ENCODE data around the gene CFAP20DC. TPM values are rescaled to one million over a fixed set of nuclear protein-coding genes. Genes with fewer than 3 reads are reported as not detected.

Gene CFAP20DC
- total RNA-seq, 1 experiment from 2014 or later = 2.8 TPM

DNA sequence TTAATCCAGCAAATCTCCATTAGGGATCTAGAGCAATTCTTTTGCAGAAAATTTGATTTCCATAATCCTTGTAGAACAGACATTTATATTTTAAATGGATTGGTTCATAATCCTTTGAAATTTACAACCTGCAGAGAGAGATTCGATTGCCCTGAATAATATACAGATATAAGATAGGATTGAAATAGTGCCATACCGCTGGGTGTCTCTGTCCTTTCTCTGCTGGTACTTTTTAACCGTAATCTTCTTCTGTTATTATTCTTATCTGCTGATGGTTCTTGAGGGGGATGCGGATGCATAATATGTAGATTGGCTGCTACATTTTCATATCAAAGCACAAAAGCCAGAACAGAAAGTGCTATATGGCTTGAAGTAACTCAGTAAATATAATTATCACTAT is 182.2 kb downstream of the CFAP20DC start:
- Mint-ChIP-seq H3K27me3 (ENCODE audit: insufficient read depth, unreplicated experiment) (peaks cover 10% of the 10 kb centered on the region), H3K4me1 (ENCODE audit: low read depth, unreplicated experiment) (no peaks in the 10 kb centered on the region), H3K27ac (ENCODE audit: unreplicated experiment) (no peak overlapping the region), H3K36me3 (ENCODE audit: insufficient read depth, unreplicated experiment) (no peaks in the 10 kb centered on the region), H3K9me3 (ENCODE audit: unreplicated experiment) (no peaks in the 10 kb centered on the region), H3K4me3 (ENCODE audit: unreplicated experiment) (no peak overlapping the region)
- Histone ChIP-seq H3K4me1 (no peaks in the 10 kb centered on the region), H3K4me3 (ENCODE audit: low read depth, low read length) (no peak overlapping the region), H3K36me3 (ENCODE audit: control insufficient read depth, insufficient read depth, low read length) (no peaks in the 10 kb centered on the region), H3K9me3 (no peaks in the 10 kb centered on the region), H3K27me3 (replicated peaks; ENCODE audit: control insufficient read depth, insufficient read depth, low read length) (no peaks in the 10 kb centered on the region)
- TF ChIP-seq, protein P1, sequence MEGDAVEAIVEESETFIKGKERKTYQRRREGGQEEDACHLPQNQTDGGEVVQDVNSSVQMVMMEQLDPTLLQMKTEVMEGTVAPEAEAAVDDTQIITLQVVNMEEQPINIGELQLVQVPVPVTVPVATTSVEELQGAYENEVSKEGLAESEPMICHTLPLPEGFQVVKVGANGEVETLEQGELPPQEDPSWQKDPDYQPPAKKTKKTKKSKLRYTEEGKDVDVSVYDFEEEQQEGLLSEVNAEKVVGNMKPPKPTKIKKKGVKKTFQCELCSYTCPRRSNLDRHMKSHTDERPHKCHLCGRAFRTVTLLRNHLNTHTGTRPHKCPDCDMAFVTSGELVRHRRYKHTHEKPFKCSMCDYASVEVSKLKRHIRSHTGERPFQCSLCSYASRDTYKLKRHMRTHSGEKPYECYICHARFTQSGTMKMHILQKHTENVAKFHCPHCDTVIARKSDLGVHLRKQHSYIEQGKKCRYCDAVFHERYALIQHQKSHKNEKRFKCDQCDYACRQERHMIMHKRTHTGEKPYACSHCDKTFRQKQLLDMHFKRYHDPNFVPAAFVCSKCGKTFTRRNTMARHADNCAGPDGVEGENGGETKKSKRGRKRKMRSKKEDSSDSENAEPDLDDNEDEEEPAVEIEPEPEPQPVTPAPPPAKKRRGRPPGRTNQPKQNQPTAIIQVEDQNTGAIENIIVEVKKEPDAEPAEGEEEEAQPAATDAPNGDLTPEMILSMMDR (IDR thresholded peaks at IDR 0.05; ENCODE audit: insufficient read depth in 1 of 2, low read depth in 1 of 2, low read length in 1 of 2, severe bottlenecking in 1 of 2, unreplicated experiment in 1 of 2) = no peak
- CTCF ChIA-PET = no interaction called here
- intact Hi-C loops (cut with micrococcal nuclease; ENCODE audit: unreplicated experiment) = no loop called here
- BruUV-seq (replicated peaks) = no TSS peak
- DNase-seq = no peak
- POLR2A ChIA-PET = no interaction called here

DNA sequence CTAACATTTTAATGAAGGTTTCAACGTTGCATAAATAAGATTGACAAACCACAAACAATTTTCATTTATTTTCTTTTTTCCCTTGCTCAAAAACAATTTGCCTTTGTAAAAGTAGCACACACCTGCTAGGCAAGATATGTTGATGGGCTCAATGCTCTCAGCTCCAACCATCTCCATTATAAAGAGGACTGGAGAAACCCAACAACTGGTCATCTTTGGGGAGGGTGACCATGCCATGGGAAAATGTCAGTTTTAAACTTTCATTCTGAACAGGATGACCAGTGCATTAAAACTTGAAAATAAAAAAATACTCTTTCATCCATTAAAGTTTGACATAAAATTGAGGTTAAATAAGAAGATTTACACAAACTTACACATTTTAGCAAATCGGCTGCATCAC is 183.7 kb downstream of the CFAP20DC start:
- H3K27me3 Mint-ChIP-seq (ENCODE audit: insufficient read depth, unreplicated experiment) = peaks cover 6% of the 10 kb centered on the region
- intact Hi-C loops (cut with micrococcal nuclease; ENCODE audit: unreplicated experiment) = no loop called here
- no peaks in the 10 kb centered on the region for H3K36me3 Mint-ChIP-seq (ENCODE audit: insufficient read depth, unreplicated experiment)
- H3K36me3 ChIP-seq (ENCODE audit: control insufficient read depth, insufficient read depth, low read length) = no peaks in the 10 kb centered on the region
- no peaks in the 10 kb centered on the region for H3K4me1 ChIP-seq
- H3K4me3 ChIP-seq (ENCODE audit: low read depth, low read length) = no peak overlapping the region
- H3K9me3 ChIP-seq = no peaks in the 10 kb centered on the region
- H3K27me3 ChIP-seq (replicated peaks; ENCODE audit: control insufficient read depth, insufficient read depth, low read length) = no peaks in the 10 kb centered on the region
- TF ChIP-seq, protein P1 (IDR thresholded peaks at IDR 0.05; ENCODE audit: insufficient read depth in 1 of 2, low read depth in 1 of 2, low read length in 1 of 2, severe bottlenecking in 1 of 2, unreplicated experiment in 1 of 2) = no peak
- no TSS peak for BruUV-seq (replicated peaks)
- ChIA-PET POLR2A (no interaction called here), CTCF (no interaction called here)
- H3K4me1 Mint-ChIP-seq (ENCODE audit: low read depth, unreplicated experiment) = no peaks in the 10 kb centered on the region
- DNase-seq = no peak
- H3K4me3 Mint-ChIP-seq (ENCODE audit: unreplicated experiment) = no peak overlapping the region
- no peak overlapping the region for H3K27ac Mint-ChIP-seq (ENCODE audit: unreplicated experiment)
- no peaks in the 10 kb centered on the region for H3K9me3 Mint-ChIP-seq (ENCODE audit: unreplicated experiment)

DNA sequence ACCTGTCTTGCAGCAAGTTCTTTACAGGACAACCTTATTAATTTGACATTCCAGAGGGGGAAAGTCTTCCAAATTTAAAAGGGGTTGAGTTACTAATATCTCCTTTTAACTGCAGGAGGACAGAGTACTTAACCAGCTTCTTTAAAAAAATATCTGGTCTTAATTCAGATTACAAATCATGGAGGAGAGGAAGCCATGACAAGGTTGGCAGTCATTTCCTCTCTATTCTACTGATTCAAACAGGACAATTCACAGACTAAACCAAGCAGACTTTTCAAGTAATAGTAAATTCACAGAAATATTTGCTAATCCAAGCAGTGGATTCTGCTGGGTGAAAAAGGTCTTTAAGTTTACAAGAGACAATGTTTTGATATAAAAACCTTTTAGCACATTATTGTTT is 185.3 kb downstream of the CFAP20DC start:
- TF ChIP-seq, protein P1 (IDR thresholded peaks at IDR 0.05; ENCODE audit: insufficient read depth in 1 of 2, low read depth in 1 of 2, low read length in 1 of 2, severe bottlenecking in 1 of 2, unreplicated experiment in 1 of 2) = no peak
- POLR2A ChIA-PET = no interaction called here
- Mint-ChIP-seq H3K4me3 (ENCODE audit: unreplicated experiment) (no peak overlapping the region), H3K27ac (ENCODE audit: unreplicated experiment) (no peak overlapping the region), H3K27me3 (ENCODE audit: insufficient read depth, unreplicated experiment) (peaks cover 3% of the 10 kb centered on the region), H3K9me3 (ENCODE audit: unreplicated experiment) (no peaks in the 10 kb centered on the region), H3K4me1 (ENCODE audit: low read depth, unreplicated experiment) (no peaks in the 10 kb centered on the region), H3K36me3 (ENCODE audit: insufficient read depth, unreplicated experiment) (no peaks in the 10 kb centered on the region)
- Histone ChIP-seq H3K27me3 (replicated peaks; ENCODE audit: control insufficient read depth, insufficient read depth, low read length) (no peaks in the 10 kb centered on the region), H3K36me3 (ENCODE audit: control insufficient read depth, insufficient read depth, low read length) (no peaks in the 10 kb centered on the region), H3K4me3 (ENCODE audit: low read depth, low read length) (no peak overlapping the region), H3K9me3 (no peaks in the 10 kb centered on the region), H3K4me1 (no peaks in the 10 kb centered on the region)
- DNase-seq = no peak
- CTCF ChIA-PET = interaction anchor here (0.7 kb wide), 1 partner anchor 37 kb away, joined by 3 read pairs; no protein-coding TSS in a partner anchor
- BruUV-seq (replicated peaks) = no TSS peak
- intact Hi-C loops (cut with micrococcal nuclease; ENCODE audit: unreplicated experiment) = no loop called here
